ENCODE data around the gene PDE2A.

The PDE2A gene

GRCh38 chr11:72682858-72683243 is 8.6 kb upstream of the PDE2A start:
- no peak for DNase-seq

GRCh38 chr11:72682238-72682857 is 8.1 kb upstream of the PDE2A start:
- no peak for DNase-seq

- DNase-seq = no peak
Observed at GRCh38 chr11:72681226-72682153, 7.3 kb upstream of the PDE2A start.

- DNase-seq = no peak
Observed at GRCh38 chr11:72680624-72681158, 6.5 kb upstream of the PDE2A start.

- no peak for DNase-seq
Observed at GRCh38 chr11:72679869-72680268, 5.6 kb upstream of the PDE2A start.

GRCh38 chr11:72678524-72678923 is 4.3 kb upstream of the PDE2A start:
- no peak for DNase-seq

GRCh38 chr11:72676861-72677341 is 2.7 kb upstream of the PDE2A start:
- peak; percentile 70 for DNase-seq

- no peak for DNase-seq
Observed at GRCh38 chr11:72675221-72675620, 999 bp upstream of the PDE2A start.

GRCh38 chr11:72673284-72673942 is 809 bp downstream of the PDE2A start:
- DNase-seq = no peak

- no peak for DNase-seq
Observed at GRCh38 chr11:72672597-72673238, 1.5 kb downstream of the PDE2A start.

- no peak for DNase-seq
Observed at GRCh38 chr11:72671152-72672099, 2.8 kb downstream of the PDE2A start.

GRCh38 chr11:72670041-72670440 is 4.2 kb downstream of the PDE2A start:
- no peak for DNase-seq

GRCh38 chr11:72669527-72669926 is 4.7 kb downstream of the PDE2A start:
- no peak for DNase-seq

GRCh38 chr11:72668629-72669347 is 5.4 kb downstream of the PDE2A start:
- DNase-seq = no peak

- no peak for DNase-seq
Observed at GRCh38 chr11:72665911-72666472, 8.2 kb downstream of the PDE2A start.

GRCh38 chr11:72662036-72662435 is 12.2 kb downstream of the PDE2A start:
- DNase-seq = no peak

GRCh38 chr11:72661486-72661885 is 12.7 kb downstream of the PDE2A start:
- DNase-seq = no peak

GRCh38 chr11:72658989-72659640 is 15.1 kb downstream of the PDE2A start:
- no peak for DNase-seq

GRCh38 chr11:72657411-72658100 is 16.7 kb downstream of the PDE2A start:
- DNase-seq = no peak

Data from CD4-positive, alpha-beta T cell treated with Interleukin-6 for 4 hours (primary cell).